Thoracic aorta (tissue), 2 donors: ENCODE results near the gene ADIPOR2. TPM values are rescaled to one million over a fixed set of nuclear protein-coding genes. Genes with fewer than 3 reads are reported as not detected.

Experiments
- ATAC-seq: fragments of 150-250 bp; one replicate; pipeline ENCODE4 v1.8.0; 2017; ENCODE audit warnings: low read depth; ENCODE audit not compliant: insufficient number of reproducible peaks, low FRiP score
- DNase-seq: peaks from one replicate; pipeline ENCODE4 v3.0.0-alpha.2; 2020; ENCODE audit warnings: low spot score
- H3K27ac ChIP-seq, 2 donors: fragments of 200-600 bp; sonication (generic); 1 replicate in 1 of 2; 2 replicates in 1 of 2; pipeline ENCODE4 v1.5.1; 2016; ENCODE audit warnings: mild to moderate bottlenecking in 2 of 2, moderate library complexity in 2 of 2
- H3K27me3 ChIP-seq: fragments of 200-600 bp; sonication (generic); replicated peaks from 2 replicates; pipeline ENCODE4 v1.6.0; 2016; ENCODE audit warnings: mild to moderate bottlenecking; ENCODE audit not compliant: insufficient read depth
- H3K36me3 ChIP-seq: fragments of 200-600 bp; sonication (generic); one replicate; pipeline ENCODE4 v1.5.1; 2016
- H3K4me1 ChIP-seq, 2 donors: fragments of 200-600 bp; sonication (generic); 1 replicate in 1 of 2; 2 replicates in 1 of 2; pipeline versions ENCODE4 v1.5.1 to v1.6.0; 2016; ENCODE audit warnings: low read depth in 2 of 2, mild to moderate bottlenecking in 1 of 2; ENCODE audit not compliant: control insufficient read depth in 1 of 2
- H3K4me3 ChIP-seq: fragments of 200-600 bp; sonication (generic); 2 replicates; pipeline ENCODE4 v1.5.1; 2016; ENCODE audit warnings: mild to moderate bottlenecking
- H3K9me3 ChIP-seq: fragments of 200-600 bp; sonication (generic); 2 replicates; pipeline ENCODE4 v1.5.1; 2016
- CTCF ChIP-seq: fragments of 200-600 bp; sonication (generic); IDR thresholded peaks from one replicate; pipeline ENCODE4 v1.5.1; 2019; ENCODE audit warnings: antibody characterized with exemption
- total RNA-seq, 2 donors: library from RNA; depleted of rRNA; stranded (reverse); fragments of >200 nt; gene quantifications; one replicate each; pipeline versions ENCODE4 v1.1.0 to v1.2.3, GENCODE V29; 2016

ADIPOR2 gene
- total RNA-seq, 2 donors from 2014 or later, result 24.2 to 43.0 TPM

GRCh38 chr12:1744932-1745331, 54.1 kb downstream of the ADIPOR2 start:
- no peak for ATAC-seq
- H3K4me3 ChIP-seq, result no peak overlapping the region
- no peak for TF ChIP-seq CTCF

GRCh38 chr12:1747609-1748008, 56.7 kb downstream of the ADIPOR2 start:
- no peak overlapping the region for H3K27ac ChIP-seq
- no peaks in the 10 kb centered on the region for H3K4me1 ChIP-seq
- TF ChIP-seq CTCF, result no peak
- ATAC-seq, result no peak
- DNase-seq, result no peak
- H3K36me3 ChIP-seq, result no peaks in the 10 kb centered on the region
- H3K9me3 ChIP-seq, result peaks cover 5% of the 10 kb centered on the region
- no peak overlapping the region for H3K4me3 ChIP-seq
- H3K27me3 ChIP-seq, result no peaks in the 10 kb centered on the region

More at GRCh38 chr12:1744932-1745331, 54.1 kb downstream of the ADIPOR2 start:
- H3K27me3 ChIP-seq, result no peaks in the 10 kb centered on the region
- no peaks in the 10 kb centered on the region for H3K36me3 ChIP-seq
- no peak overlapping the region for H3K27ac ChIP-seq
- DNase-seq, result no peak
- H3K9me3 ChIP-seq, result peaks cover 5% of the 10 kb centered on the region
- H3K4me1 ChIP-seq, result peaks cover 0 to 6% of the 10 kb centered on the region in 2 donors

GRCh38 chr12:1749019-1749418, 58.1 kb downstream of the ADIPOR2 start:
- no peak for TF ChIP-seq CTCF
- no peak overlapping the region for H3K27ac ChIP-seq
- no peaks in the 10 kb centered on the region for H3K27me3 ChIP-seq
- no peaks in the 10 kb centered on the region for H3K36me3 ChIP-seq
- no peaks in the 10 kb centered on the region for H3K4me1 ChIP-seq
- peaks cover 5% of the 10 kb centered on the region for H3K9me3 ChIP-seq
- DNase-seq, result no peak
- no peak for ATAC-seq
- H3K4me3 ChIP-seq, result no peak overlapping the region

- no peak for DNase-seq
- no peak for TF ChIP-seq CTCF
- H3K9me3 ChIP-seq, result peaks cover 5% of the 10 kb centered on the region
- ATAC-seq, result no peak
- H3K4me1 ChIP-seq, result no peaks in the 10 kb centered on the region
- peaks cover 2% of the 10 kb centered on the region for H3K36me3 ChIP-seq
- no peak overlapping the region for H3K4me3 ChIP-seq
- no peaks in the 10 kb centered on the region for H3K27me3 ChIP-seq
- H3K27ac ChIP-seq, result no peak overlapping the region
These were observed 59.4 kb downstream of the ADIPOR2 start for GRCh38 chr12:1750300-1750699.

- Histone ChIP-seq H3K27me3 (no peaks in the 10 kb centered on the region), H3K9me3 (no peaks in the 10 kb centered on the region), H3K4me3 (no peak overlapping the region), H3K27ac (no peak overlapping the region), H3K4me1 (peaks cover 8 to 14% of the 10 kb centered on the region in 2 donors), H3K36me3 (peaks cover 3% of the 10 kb centered on the region)
- ATAC-seq (no peak), DNase-seq (no peak)
- TF ChIP-seq CTCF, result no peak
These were observed 67.5 kb downstream of the ADIPOR2 start for GRCh38 chr12:1758376-1758775.
